Left lung (tissue), 10 donors: ENCODE results near the gene NSMCE4A. TPM values are rescaled to one million over a fixed set of nuclear protein-coding genes. Genes with fewer than 3 reads are reported as not detected.

Source experiments
- ATAC-seq: fragments of 200-7000 bp; cut with Tn5 transposase; one replicate; pipeline ENCODE4 v1.9.1; 2020; ENCODE audit warnings: moderate library complexity
- DNase-seq, 4 donors: peaks; one replicate each; pipeline ENCODE4 v3.0.0-alpha.2; 2013 to 2020
- H3K27ac ChIP-seq, 2 donors: fragments of 200-600 bp; sonication (generic) in 1 of 2; one replicate each; pipeline versions ENCODE4 v1.5.0 to v1.8.0; 2020 to 2021
- H3K27me3 ChIP-seq, 2 donors: fragments of 200-600 bp; sonication (generic) in 1 of 2; one replicate each; pipeline versions ENCODE4 v1.5.0 to v1.8.0; 2020 to 2021
- H3K36me3 ChIP-seq, 2 donors: fragments of 200-600 bp; sonication (generic) in 1 of 2; one replicate each; pipeline versions ENCODE4 v1.5.0 to v1.8.0; 2020 to 2021
- H3K4me1 ChIP-seq, 2 donors: fragments of 200-600 bp; one replicate each; pipeline ENCODE4 v1.8.0; 2021
- H3K4me3 ChIP-seq, 2 donors: fragments of 200-600 bp; sonication (generic) in 1 of 2; one replicate each; pipeline versions ENCODE4 v1.5.0 to v1.8.0; 2020 to 2021; ENCODE audit warnings: mild to moderate bottlenecking in 1 of 2
- H3K9me3 ChIP-seq, 2 donors: fragments of 200-600 bp; sonication (generic) in 1 of 2; one replicate each; pipeline versions ENCODE4 v1.5.0 to v1.8.0; 2020 to 2021
- CTCF ChIP-seq, 2 donors: fragments of 200-600 bp; sonication (generic) in 1 of 2; IDR thresholded peaks; one replicate each; pipeline versions ENCODE4 v1.5.0 to v1.8.0; 2021; ENCODE audit warnings: antibody characterized with exemption in 2 of 2
- intact Hi-C, 2 donors: fragments of 100-400 bp; cut with DNase I; formaldehyde crosslinking; loops; one replicate each; pipeline versions ENCODE4 v1.11.2 to v1.14.2; 2022
- polyA plus RNA-seq, 6 donors: library from polyadenylated mRNA; unstranded; fragments of 120-200 nt; gene quantifications; one replicate each; pipeline ENCODE4 v1.2.1, GENCODE V29; 2013; ENCODE audit not compliant: insufficient read length in 6 of 6
- total RNA-seq, 2 donors: library from RNA; stranded (reverse); fragmentation: NEBNext Ultra II Directional; extraction: Animal tissue kit (Norgen Biotek cat#: 25700); gene quantifications; one replicate each; pipeline ENCODE4 v1.2.1, GENCODE V29; 2021
- donor health status: DM: no; HTN: yes; CAD: no.
- donor health status: DM: no; HTN: no; CAD: no.

Gene NSMCE4A
- total and polyA plus RNA-seq, 8 donors = 26.2 to 112 (median 99.1) TPM

DNA sequence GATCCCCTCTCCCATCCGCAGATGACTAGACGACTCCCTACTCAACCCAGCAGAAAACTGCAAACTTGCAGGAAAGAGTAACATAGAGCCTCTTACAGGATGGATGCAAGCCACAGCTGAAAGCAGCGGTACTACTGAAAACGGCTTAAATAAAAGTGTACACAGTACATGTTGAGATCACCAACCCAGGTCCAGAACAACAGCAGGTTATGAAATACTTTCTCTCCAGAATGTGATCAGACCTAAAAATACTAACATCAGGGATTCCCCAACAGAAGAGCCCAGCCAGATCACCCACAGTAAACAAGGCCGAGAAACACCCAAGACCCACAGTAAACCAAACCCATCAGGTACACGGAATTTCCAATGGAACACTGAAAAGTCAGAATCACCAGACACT, 60.4 kb downstream of the NSMCE4A start:
- no peak for TF ChIP-seq CTCF (IDR thresholded peaks at IDR 0.05)
- Histone ChIP-seq H3K27ac (no peak overlapping the region), H3K27me3 (no peaks in the 10 kb centered on the region), H3K9me3 (peaks cover 0 to 5% of the 10 kb centered on the region in 2 donors), H3K4me3 (no peak overlapping the region), H3K36me3 (peaks cover 0 to 62% of the 10 kb centered on the region in 2 donors), H3K4me1 (no peaks in the 10 kb centered on the region)
- intact Hi-C loops = no loop called here
- no peak for ATAC-seq
- no peak for DNase-seq

- ATAC-seq = no peak
- Histone ChIP-seq H3K4me1 (no peaks in the 10 kb centered on the region), H3K27me3 (no peaks in the 10 kb centered on the region), H3K36me3 (peaks cover 0 to 75% of the 10 kb centered on the region in 2 donors), H3K4me3 (no peak overlapping the region), H3K9me3 (no peaks in the 10 kb centered on the region), H3K27ac (no peak overlapping the region)
- intact Hi-C loops = no loop called here
- no peak for TF ChIP-seq CTCF (IDR thresholded peaks at IDR 0.05)
- DNase-seq = no peak
Observed at GRCh38 chr10:121911421-121911697, 63.7 kb downstream of the NSMCE4A start.

DNA sequence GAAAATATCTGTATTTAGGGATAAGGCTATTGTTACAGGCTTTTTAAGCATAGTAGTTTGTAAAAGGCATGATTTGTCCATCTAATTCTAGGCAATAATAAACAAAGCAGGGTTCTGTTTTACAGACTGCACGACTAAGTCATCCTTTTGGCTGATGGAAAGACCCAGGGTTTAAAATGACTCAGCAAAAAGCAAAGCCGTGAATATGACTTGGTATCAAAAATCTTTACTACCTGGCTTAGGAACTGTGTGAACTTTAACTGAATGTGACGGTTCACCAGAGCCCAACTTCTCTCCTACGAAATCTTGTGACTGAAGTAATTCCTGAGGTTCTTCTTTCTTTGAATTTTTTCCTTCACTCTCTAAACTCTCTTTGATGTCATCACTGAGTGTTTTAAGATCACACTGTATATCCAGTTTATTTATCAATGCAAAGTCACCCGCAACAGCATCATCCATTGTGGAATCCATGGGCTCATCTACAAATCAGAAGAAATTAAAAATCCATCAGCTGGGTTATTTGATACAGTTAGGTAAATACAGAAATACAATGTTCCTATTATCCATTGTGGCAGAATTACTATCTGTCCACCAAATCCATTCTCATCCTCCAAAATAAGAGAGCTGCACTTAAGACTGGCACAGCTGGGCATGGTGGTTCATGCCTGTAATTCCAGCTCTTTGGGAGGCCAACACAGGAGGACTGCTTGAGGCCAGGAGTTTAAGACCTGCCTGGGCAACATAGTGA, 64.2 kb downstream of the NSMCE4A start:
- H3K4me1 ChIP-seq = no peaks in the 10 kb centered on the region
- intact Hi-C loops = no loop called here
- no peak overlapping the region for H3K27ac ChIP-seq
- no peak for TF ChIP-seq CTCF (IDR thresholded peaks at IDR 0.05)
- no peak for DNase-seq
- ATAC-seq = no peak
- no peak overlapping the region for H3K4me3 ChIP-seq
- no peaks in the 10 kb centered on the region for H3K9me3 ChIP-seq
- H3K27me3 ChIP-seq = no peaks in the 10 kb centered on the region
- H3K36me3 ChIP-seq = peaks cover 0 to 80% of the 10 kb centered on the region in 2 donors

Other genes with a start within 250 kb of the NSMCE4A start
- 10 to 100 TPM; 24.5 to 27.3 TPM for gene ATE1, start 47.2 kb downstream of the NSMCE4A start, total RNA-seq
- 10 to 100 TPM; 29.1 to 35.4 (median 33.3) TPM for gene ATE1, start 47.2 kb downstream of the NSMCE4A start, polyA plus RNA-seq
- gene TACC2, start 13.9 kb upstream of the NSMCE4A start, total RNA-seq = 100 to 1,000 TPM; 166 to 193 TPM
- 10 to 100 TPM; 21.0 to 29.3 (median 22.9) TPM for gene TACC2, start 13.9 kb upstream of the NSMCE4A start, polyA plus RNA-seq